Activated T-cell treated with anti-CD3 and anti-CD28 coated beads, Interleukin-2, amount 50 U/mL, for 24 hours (primary cell): ENCODE results near the gene LSS.

Experiments used
- DNase-seq: peaks from one replicate; pipeline ENCODE4 v3.0.0-alpha.2; 2020
- H3K27ac Mint-ChIP-seq: 2 replicates; pipeline ENCODE4 v1.8.0; 2020; ENCODE audit warnings: mild to moderate bottlenecking, mixed read lengths
- H3K27me3 Mint-ChIP-seq: 2 replicates; pipeline ENCODE4 v1.8.0; 2020; ENCODE audit warnings: mixed read lengths
- H3K36me3 Mint-ChIP-seq: 2 replicates; pipeline ENCODE4 v1.8.0; 2020; ENCODE audit warnings: low read depth, mixed read lengths
- H3K4me1 Mint-ChIP-seq: 2 replicates; pipeline ENCODE4 v1.8.0; 2020; ENCODE audit warnings: low read depth, mixed read lengths
- H3K4me3 Mint-ChIP-seq: 2 replicates; pipeline ENCODE4 v1.8.0; 2020; ENCODE audit warnings: mild to moderate bottlenecking, moderate library complexity, mixed read lengths
- H3K9me3 Mint-ChIP-seq: 2 replicates; pipeline ENCODE4 v1.8.0; 2020; ENCODE audit warnings: mixed read lengths

The LSS gene

GRCh38 chr21:46217511-46218196 is 10.9 kb downstream of the LSS start:
- no peak for DNase-seq
- Mint-ChIP-seq H3K27me3 (no peaks in the 10 kb centered on the region), H3K36me3 (peaks cover 51% of the 10 kb centered on the region), H3K4me1 (no peaks in the 10 kb centered on the region), H3K27ac (no peak overlapping the region), H3K4me3 (no peak overlapping the region), H3K9me3 (no peaks in the 10 kb centered on the region)

- H3K36me3 Mint-ChIP-seq: peaks cover 47% of the 10 kb centered on the region
- peak; percentile 21 for DNase-seq
- H3K4me1 Mint-ChIP-seq: no peaks in the 10 kb centered on the region
- H3K27me3 Mint-ChIP-seq: no peaks in the 10 kb centered on the region
- H3K4me3 Mint-ChIP-seq: no peak overlapping the region
- H3K27ac Mint-ChIP-seq: no peak overlapping the region
- H3K9me3 Mint-ChIP-seq: no peaks in the 10 kb centered on the region
Observed at GRCh38 chr21:46216132-46216747, 12.3 kb downstream of the LSS start.

- Mint-ChIP-seq H3K4me3 (no peak overlapping the region), H3K9me3 (no peaks in the 10 kb centered on the region), H3K36me3 (peaks cover 45% of the 10 kb centered on the region), H3K27ac (no peak overlapping the region), H3K4me1 (no peaks in the 10 kb centered on the region), H3K27me3 (no peaks in the 10 kb centered on the region)
- DNase-seq: no peak
Observed at GRCh38 chr21:46215436-46216131, 13.0 kb downstream of the LSS start.

- DNase-seq: peak; percentile 22
- Mint-ChIP-seq H3K9me3 (no peaks in the 10 kb centered on the region), H3K4me1 (no peaks in the 10 kb centered on the region), H3K36me3 (peaks cover 42% of the 10 kb centered on the region), H3K4me3 (no peak overlapping the region), H3K27me3 (no peaks in the 10 kb centered on the region), H3K27ac (no peak overlapping the region)
Observed at GRCh38 chr21:46214478-46215340, 13.9 kb downstream of the LSS start.

GRCh38 chr21:46213620-46214286 is 14.8 kb downstream of the LSS start:
- no peak overlapping the region for H3K4me3 Mint-ChIP-seq
- peaks cover 40% of the 10 kb centered on the region for H3K36me3 Mint-ChIP-seq
- H3K27ac Mint-ChIP-seq: no peak overlapping the region
- DNase-seq: peak; percentile 16
- no peaks in the 10 kb centered on the region for H3K4me1 Mint-ChIP-seq
- H3K9me3 Mint-ChIP-seq: no peaks in the 10 kb centered on the region
- H3K27me3 Mint-ChIP-seq: no peaks in the 10 kb centered on the region

- Mint-ChIP-seq H3K27ac (no peak overlapping the region), H3K4me3 (no peak overlapping the region), H3K9me3 (no peaks in the 10 kb centered on the region), H3K36me3 (peaks cover 48% of the 10 kb centered on the region), H3K27me3 (no peaks in the 10 kb centered on the region), H3K4me1 (no peaks in the 10 kb centered on the region)
- DNase-seq: peak; percentile 14
Observed at GRCh38 chr21:46212721-46213484, 15.7 kb downstream of the LSS start.

GRCh38 chr21:46211786-46212720 is 16.5 kb downstream of the LSS start:
- H3K4me3 Mint-ChIP-seq: no peak overlapping the region
- peak; percentile 19 for DNase-seq
- no peaks in the 10 kb centered on the region for H3K27me3 Mint-ChIP-seq
- H3K27ac Mint-ChIP-seq: no peak overlapping the region
- H3K9me3 Mint-ChIP-seq: no peaks in the 10 kb centered on the region
- no peaks in the 10 kb centered on the region for H3K4me1 Mint-ChIP-seq
- H3K36me3 Mint-ChIP-seq: peaks cover 52% of the 10 kb centered on the region

GRCh38 chr21:46211376-46211775 is 17.2 kb downstream of the LSS start:
- no peaks in the 10 kb centered on the region for H3K27me3 Mint-ChIP-seq
- H3K36me3 Mint-ChIP-seq: peaks cover 56% of the 10 kb centered on the region
- H3K9me3 Mint-ChIP-seq: no peaks in the 10 kb centered on the region
- no peak overlapping the region for H3K27ac Mint-ChIP-seq
- H3K4me1 Mint-ChIP-seq: no peaks in the 10 kb centered on the region
- no peak overlapping the region for H3K4me3 Mint-ChIP-seq
- DNase-seq: no peak

GRCh38 chr21:46210378-46211136 is 18.0 kb downstream of the LSS start:
- Mint-ChIP-seq H3K27me3 (no peaks in the 10 kb centered on the region), H3K36me3 (peaks cover 61% of the 10 kb centered on the region), H3K9me3 (no peaks in the 10 kb centered on the region), H3K4me3 (no peak overlapping the region), H3K27ac (no peak overlapping the region), H3K4me1 (no peaks in the 10 kb centered on the region)
- DNase-seq: no peak

GRCh38 chr21:46208761-46209721 is 19.5 kb downstream of the LSS start:
- no peaks in the 10 kb centered on the region for H3K9me3 Mint-ChIP-seq
- no peaks in the 10 kb centered on the region for H3K27me3 Mint-ChIP-seq
- no peaks in the 10 kb centered on the region for H3K4me1 Mint-ChIP-seq
- H3K4me3 Mint-ChIP-seq: no peak overlapping the region
- no peak overlapping the region for H3K27ac Mint-ChIP-seq
- H3K36me3 Mint-ChIP-seq: peaks cover 69% of the 10 kb centered on the region
- no peak for DNase-seq

GRCh38 chr21:46207920-46208591 is 20.5 kb downstream of the LSS start:
- H3K9me3 Mint-ChIP-seq: no peaks in the 10 kb centered on the region
- H3K27ac Mint-ChIP-seq: no peak overlapping the region
- peaks cover 68% of the 10 kb centered on the region for H3K36me3 Mint-ChIP-seq
- no peak overlapping the region for H3K4me3 Mint-ChIP-seq
- DNase-seq: no peak
- no peaks in the 10 kb centered on the region for H3K27me3 Mint-ChIP-seq
- no peaks in the 10 kb centered on the region for H3K4me1 Mint-ChIP-seq
